GM10266 (cell line): Measurements from ENCODE around the gene SCN9A.
A peak's percentile ranks its signal among the peaks of the same experiment; 100 is the strongest.

ENCODE experiments used
- DNase-seq: peaks from one replicate; pipeline ENCODE4 v3.0.0; 2012; ENCODE audit errors: extremely low spot score
- CTCF ChIP-seq: IDR thresholded peaks from 2 replicates; pipeline ENCODE4 v1.5.1; 2012; ENCODE audit warnings: mild to moderate bottlenecking, low read depth; ENCODE audit not compliant: control insufficient read depth, insufficient read depth; ENCODE audit errors: missing control alignments

Gene SCN9A

GRCh38 chr2:166393008-166393407 is 17.3 kb upstream of the SCN9A start:
- no peak for TF ChIP-seq CTCF
- DNase-seq: no peak

- DNase-seq: no peak
- no peak for TF ChIP-seq CTCF
Observed at GRCh38 chr2:166388481-166389070, 12.8 kb upstream of the SCN9A start.

GRCh38 chr2:166385313-166385712 is 9.6 kb upstream of the SCN9A start:
- no peak for DNase-seq
- TF ChIP-seq CTCF: no peak

GRCh38 chr2:166384774-166385173 is 9.0 kb upstream of the SCN9A start:
- no peak for DNase-seq
- TF ChIP-seq CTCF: peak; percentile 23

GRCh38 chr2:166382448-166382847 is 6.7 kb upstream of the SCN9A start:
- TF ChIP-seq CTCF: no peak
- DNase-seq: no peak

GRCh38 chr2:166380615-166381014 is 4.9 kb upstream of the SCN9A start:
- no peak for TF ChIP-seq CTCF
- no peak for DNase-seq

- no peak for TF ChIP-seq CTCF
- no peak for DNase-seq
Observed at GRCh38 chr2:166376873-166377272, 1.1 kb upstream of the SCN9A start.
